Uterus (tissue), 2 donors: Measurements from ENCODE around the gene KPRP.

Experiments used
- CTCF ChIP-seq, 4 experiments: fragments of 200-600 bp in 2 of 4; fragments of 450-650 bp in 2 of 4; sonication (generic) in 2 of 4; IDR thresholded peaks; one replicate each; pipeline ENCODE4 v1.5.1; 2016 to 2019; ENCODE audit warnings: antibody characterized with exemption in 4 of 4, mild to moderate bottlenecking in 2 of 4, moderate library complexity in 1 of 4
- POLR2A ChIP-seq, 2 donors: fragments of 450-650 bp; IDR thresholded peaks; one replicate each; pipeline ENCODE4 v1.6.1; 2016; ENCODE audit warnings: antibody characterized with exemption in 2 of 2, mild to moderate bottlenecking in 1 of 2, moderate library complexity in 1 of 2

GRCh38 chr1:152745765-152746444 is 11.9 kb upstream of the KPRP start:
- TF ChIP-seq CTCF (IDR thresholded peaks at IDR 0.05) (no peak), POLR2A (IDR thresholded peaks at IDR 0.05) (no peak)
